Left cardiac atrium (tissue), 4 donors: ENCODE measurements around the gene STKLD1. TPM values are rescaled to one million over a fixed set of nuclear protein-coding genes. Genes with fewer than 3 reads are reported as not detected.
"Not testable (repeated sequence)": the region's sequence is repeated elsewhere in the genome, so short reads cannot be mapped to it uniquely, and the experiment has no call there.

Source experiments
- ATAC-seq, 2 donors: fragments of 200-7000 bp; cut with Tn5 transposase; one replicate each; pipeline ENCODE4 v1.9.1; 2020; ENCODE audit warnings: mild to moderate bottlenecking in 2 of 2, moderate library complexity in 2 of 2
- DNase-seq: peaks from one replicate; pipeline ENCODE4 v3.0.0-alpha.2; 2020
- intact Hi-C, 2 donors: fragments of 100-400 bp; cut with DNase I; formaldehyde crosslinking; loops; one replicate each; pipeline versions ENCODE4 v1.14.1 to v1.15.1; 2022 to 2023
- total RNA-seq, 2 donors: library from RNA; stranded (reverse); fragmentation: NEBNext Ultra II Directional; extraction: Animal tissue kit (Norgen Biotek cat#: 25700); gene quantifications; one replicate each; pipeline ENCODE4 v1.2.1, GENCODE V29; 2021
- donor health status: DM: no; HTN: yes; CAD: no.
- donor health status: DM: no; HTN: yes; CAD: no; lungs with severe emphysema.
- donor health status: DM: yes; HTN: yes; CAD: no.
- donor health status: Dilated cardiomyopathy.

The STKLD1 gene
- total RNA-seq, 2 donors from 2014 or later: 0.77 to 1.1 TPM

DNA sequence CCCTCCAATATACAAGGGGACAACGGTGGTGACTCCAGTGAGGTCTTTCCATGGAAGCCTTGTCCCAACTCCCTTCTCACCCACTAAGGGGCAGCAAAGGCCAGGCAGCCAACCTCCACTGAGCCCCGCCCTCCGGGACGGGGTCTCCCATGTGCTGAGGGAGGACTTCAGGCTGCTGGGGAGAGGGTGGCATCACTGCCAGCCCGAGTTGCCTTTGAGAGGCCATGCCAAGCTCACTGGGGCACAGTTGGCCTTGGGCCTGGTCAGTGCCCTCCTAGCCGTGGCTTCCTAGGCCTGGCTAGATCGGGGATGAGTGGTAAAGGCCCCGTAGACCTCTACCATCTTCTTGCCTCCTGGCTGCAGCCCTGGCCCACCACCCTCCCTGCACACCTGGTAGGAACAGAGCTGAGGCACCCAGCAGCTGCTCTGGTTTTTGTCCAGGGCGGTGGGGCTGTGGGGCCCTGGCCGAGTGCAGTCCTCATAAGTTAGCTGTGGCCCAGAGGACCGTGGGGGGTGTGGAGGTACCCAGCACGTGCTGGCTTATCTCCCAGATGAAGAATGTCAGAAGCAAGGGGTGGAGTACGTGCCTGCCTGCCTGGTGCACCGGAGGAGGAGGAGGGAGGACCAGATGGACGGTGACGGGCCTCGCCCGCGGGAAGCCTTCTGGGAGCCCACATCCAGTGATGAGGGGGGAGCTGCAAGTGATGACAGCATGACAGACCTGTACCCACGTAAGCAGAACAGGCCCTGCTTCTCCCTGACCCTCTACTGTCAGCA is 16.6 kb upstream of the STKLD1 start:
- intact Hi-C loops: no loop called here
- ATAC-seq (peak; percentile 3 to 21), DNase-seq (no peak)

DNA sequence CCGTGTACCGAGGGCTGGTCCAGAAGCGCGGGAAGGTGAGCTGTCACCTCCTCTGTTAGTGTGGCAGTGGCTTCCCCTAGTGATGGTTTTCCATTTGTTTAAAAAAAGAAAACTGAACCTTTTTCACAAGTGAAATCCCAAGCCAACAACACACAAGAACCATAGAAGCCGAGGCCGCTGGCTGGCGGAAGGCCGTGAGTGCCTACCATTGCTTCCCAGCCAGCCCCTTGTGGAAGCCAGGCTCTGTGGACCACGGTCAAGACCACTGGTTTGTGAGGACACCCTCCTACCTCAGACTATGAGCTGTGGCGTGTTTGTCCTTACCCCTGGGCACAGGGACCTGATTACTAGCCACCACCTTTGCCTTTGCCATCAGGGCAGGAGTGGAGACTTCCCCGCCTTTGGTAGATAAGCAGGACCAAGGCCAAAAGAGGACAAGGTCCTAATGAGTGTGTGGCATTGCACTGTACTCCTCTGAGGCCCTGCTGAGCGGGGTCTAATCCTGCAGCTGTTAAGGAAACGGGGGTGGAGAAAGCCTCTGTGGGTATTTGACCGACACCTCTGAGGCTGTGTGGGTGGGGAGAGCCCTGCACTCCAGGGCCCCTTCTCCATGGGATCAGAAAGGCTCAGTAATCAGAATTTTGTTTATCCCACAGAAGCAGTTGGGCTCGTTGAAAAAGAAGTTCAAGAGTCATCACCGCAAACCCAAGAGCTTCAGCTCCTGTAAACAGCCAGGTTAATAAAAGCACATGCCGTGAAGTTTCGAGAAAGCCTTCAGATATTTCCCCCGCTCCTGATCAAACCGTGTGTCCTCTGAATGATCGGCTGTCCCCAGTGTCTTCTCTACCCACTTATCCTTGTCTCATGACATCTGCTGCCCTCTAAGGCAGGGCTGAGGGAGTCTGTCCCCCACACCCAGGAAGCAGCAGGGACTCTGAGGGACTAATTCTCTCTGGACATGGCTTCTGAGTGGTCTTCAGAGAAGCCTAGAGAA is 15.5 kb upstream of the STKLD1 start:
- intact Hi-C loops: no loop called here
- DNase-seq (no peak), ATAC-seq (no peak)

- DNase-seq: no peak
Measured at GRCh38 chr9:133361507-133362092, 14.6 kb upstream of the STKLD1 start.

DNA sequence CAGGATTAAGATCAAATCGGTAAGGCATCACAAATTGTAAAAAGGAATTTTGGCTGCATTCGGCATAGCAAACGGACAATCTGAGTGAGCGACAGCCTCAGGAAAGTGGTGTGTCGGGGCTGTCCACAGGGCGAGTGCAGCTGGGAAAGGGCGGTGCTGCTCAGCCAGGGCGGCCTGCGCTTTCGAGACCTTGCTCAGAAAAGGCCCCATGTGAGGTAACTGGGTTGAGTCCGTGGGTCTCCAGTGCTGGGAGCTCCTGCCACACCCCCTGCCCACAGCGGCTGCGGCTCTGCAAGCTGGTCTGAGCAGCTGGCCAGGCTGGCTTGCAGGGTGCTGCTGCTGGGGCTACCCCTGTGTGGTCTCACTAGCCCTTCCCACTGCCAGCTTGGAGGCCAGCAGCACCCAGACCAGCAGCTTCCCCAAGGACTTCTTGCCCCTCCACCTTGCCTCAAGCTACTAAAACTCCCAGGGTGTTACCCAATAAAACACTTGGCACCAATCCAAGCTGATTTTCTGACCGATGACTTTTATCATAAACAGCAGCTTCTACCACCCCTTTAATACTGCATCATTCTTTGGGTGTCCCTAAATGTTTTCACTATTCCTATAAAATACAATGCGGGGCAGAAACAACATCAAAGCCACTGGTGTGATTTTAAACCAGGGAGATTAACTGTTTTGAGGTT is 13.7 kb upstream of the STKLD1 start:
- no peak for ATAC-seq
- intact Hi-C loops: no loop called here
- DNase-seq: no peak

More at GRCh38 chr9:133361507-133362092, 14.6 kb upstream of the STKLD1 start:
- ATAC-seq: no peak
- intact Hi-C loops: no loop called here

- intact Hi-C loops: no loop called here
- no peak for DNase-seq
- no peak for ATAC-seq
Measured at GRCh38 chr9:133366435-133366834, 9.7 kb upstream of the STKLD1 start.

DNA sequence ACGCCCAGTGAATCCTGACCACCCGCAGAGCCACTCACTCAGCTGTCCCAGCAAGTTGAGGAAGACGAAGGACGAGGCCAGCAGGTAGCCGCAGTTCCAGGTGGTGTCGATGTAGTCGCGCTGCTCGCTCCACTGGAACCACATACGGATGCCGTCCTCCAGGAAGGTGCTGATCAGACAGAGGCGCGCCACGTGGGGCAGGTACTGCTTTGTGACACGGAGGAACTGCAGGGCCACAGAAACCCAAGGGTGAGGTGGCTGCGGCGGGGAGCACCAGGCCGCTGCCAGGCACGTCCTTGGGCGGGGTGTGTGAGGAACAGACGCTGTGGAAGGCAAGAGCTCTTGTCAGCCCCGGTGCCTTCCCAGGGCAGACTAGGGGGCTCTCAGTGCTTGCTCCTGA is 8.9 kb upstream of the STKLD1 start:
- no peak for DNase-seq
- no peak for ATAC-seq
- intact Hi-C loops: no loop called here

DNA sequence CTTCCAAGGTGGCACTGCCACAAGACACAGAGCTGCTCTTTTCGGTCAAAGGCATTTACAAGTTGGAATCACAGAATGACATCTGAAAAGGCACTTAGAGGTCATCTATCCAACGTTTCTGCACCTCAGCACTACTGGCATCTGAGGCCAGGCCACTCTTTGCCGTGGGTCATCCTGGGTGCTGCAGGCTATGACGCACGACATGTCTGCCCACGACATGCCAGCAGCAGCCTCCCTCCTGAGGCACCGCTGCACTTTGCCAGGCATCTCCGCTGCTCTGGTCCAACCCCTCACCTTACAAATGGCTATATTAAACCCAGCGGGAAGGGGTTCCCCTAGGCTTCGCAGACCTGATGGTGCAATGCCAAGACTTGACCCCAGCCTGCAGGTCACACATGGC is 8.4 kb upstream of the STKLD1 start:
- ATAC-seq: no peak

DNA sequence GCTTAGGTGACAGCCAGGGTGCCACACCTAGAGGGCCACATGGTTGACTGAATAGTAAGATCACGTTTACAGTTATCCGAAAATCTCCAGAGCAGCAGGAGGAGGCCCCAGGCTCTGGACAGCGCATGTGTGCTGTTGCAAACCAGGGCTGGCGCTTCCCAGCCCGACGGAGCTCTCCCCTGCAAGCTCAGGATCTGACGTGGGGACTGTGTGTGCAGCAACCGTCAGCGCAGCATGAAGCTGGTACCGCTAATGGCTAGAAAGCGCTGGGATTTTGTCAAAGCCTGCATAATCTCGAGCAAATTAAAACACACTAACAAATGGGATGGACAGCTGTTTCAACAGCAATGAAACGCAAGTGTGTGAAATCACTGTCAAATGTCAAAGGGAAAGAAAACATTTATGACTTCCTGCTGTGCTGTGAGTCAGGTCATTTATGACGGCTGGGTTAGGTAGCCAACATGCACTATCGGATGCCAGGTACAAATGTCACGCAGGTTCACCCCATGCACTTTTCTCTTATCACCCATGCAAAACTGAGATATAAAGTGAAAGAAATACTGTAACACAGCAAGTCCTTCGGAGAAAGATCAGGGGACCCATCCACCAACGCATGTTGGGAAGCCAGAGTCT is 7.8 kb upstream of the STKLD1 start:
- DNase-seq (no peak), ATAC-seq (peak in 1 of 2 donors; percentile 34)
- intact Hi-C loops: no loop called here

More for the DNA sequence above, 8.4 kb upstream of the STKLD1 start:
- no peak for DNase-seq
- intact Hi-C loops: no loop called here

- DNase-seq: no peak
- ATAC-seq: peak in 1 of 2 donors; percentile 21
- intact Hi-C loops: no loop called here
Measured at GRCh38 chr9:133369422-133369821, 6.7 kb upstream of the STKLD1 start.

GRCh38 chr9:133369933-133370332 is 6.2 kb upstream of the STKLD1 start:
- intact Hi-C loops: no loop called here
- no peak for ATAC-seq

DNA sequence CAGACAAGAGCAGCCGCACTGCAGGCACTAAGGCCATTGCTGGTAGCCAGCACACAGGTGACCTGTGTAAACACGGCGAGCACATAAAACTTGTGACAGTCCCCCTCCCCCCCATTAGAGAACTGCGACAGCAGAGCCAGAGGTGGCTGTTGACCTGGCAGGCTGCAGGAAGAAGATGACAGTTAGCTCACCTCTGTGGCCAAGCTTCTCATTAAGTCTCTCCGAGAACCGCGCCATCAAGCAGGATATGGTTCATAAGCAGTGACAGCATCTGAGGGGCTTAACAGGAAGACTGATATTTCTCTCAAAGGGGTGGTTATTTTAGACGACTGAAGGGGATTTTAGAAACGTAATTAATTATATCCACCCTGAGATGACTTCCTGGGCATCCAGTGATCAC is 5.5 kb upstream of the STKLD1 start:
- intact Hi-C loops: no loop called here

More at GRCh38 chr9:133369933-133370332, 6.2 kb upstream of the STKLD1 start:
- no peak for DNase-seq

GRCh38 chr9:133371261-133371711 is 4.9 kb upstream of the STKLD1 start:
- intact Hi-C loops: no loop called here
- no peak for DNase-seq
- ATAC-seq: no peak

More for the DNA sequence above, 5.5 kb upstream of the STKLD1 start:
- ATAC-seq (no peak), DNase-seq (no peak)

DNA sequence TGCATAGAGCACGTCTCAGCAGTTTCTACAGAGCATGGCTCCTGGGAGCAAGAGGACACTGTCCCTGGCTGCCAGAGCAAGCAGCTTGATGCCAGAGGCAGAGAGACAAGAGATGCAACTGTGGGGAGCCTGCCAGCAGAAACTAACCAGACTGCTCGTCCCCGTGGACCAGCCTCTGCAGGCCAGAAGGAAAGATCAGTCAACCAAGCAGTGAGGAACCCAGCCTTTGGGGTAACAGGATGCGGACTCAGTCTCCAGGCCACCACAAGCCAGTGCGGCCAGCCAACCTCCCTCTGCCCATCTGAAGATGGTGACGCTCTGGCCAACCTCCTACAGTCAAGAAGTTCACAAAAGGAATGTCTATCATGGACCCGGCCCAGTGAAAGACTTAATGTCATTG is 4.0 kb upstream of the STKLD1 start:
- ATAC-seq: no peak
- intact Hi-C loops: no loop called here
- DNase-seq: no peak

DNA sequence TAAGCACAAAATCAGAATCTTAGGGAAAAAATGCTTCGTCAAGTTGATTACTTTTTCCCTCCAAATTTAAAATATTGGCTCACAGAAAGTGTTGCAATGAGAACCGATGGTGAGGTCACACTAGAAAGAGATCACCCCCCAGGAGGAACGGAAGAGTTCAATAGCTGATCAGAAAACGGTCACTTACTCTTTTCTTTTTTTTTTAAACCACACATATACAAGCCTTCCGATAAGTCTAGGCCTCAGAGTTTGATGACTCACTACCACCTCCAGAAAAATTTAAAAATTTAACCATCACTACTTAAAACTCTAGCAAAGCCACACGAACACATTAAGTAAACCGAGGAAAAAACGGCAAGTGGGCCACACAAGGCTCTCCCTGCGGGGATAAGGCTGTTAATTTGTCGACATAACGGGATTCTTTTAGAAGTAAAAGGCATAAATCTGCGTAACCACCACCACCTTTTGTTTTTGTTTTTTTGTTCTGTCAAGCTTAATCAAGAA is 1.5 kb upstream of the STKLD1 start:
- intact Hi-C loops: loop anchor here in 1 of 2 donors (5.0 kb wide), 1 partner anchor 43 kb away; the partner anchor contains the start of gene REXO4
- DNase-seq (no peak), ATAC-seq (no peak)

GRCh38 chr9:133375116-133375723 is 946 bp upstream of the STKLD1 start:
- ATAC-seq: peak; percentile 4 to 22
- intact Hi-C loops: loop anchor here in 1 of 2 donors (5.0 kb wide), 1 partner anchor 42 kb away; the partner anchor contains the start of gene REXO4
- DNase-seq: peak; percentile 38

- intact Hi-C loops: loop anchor here in 1 of 2 donors (5.0 kb wide), 1 partner anchor 40 kb away; the partner anchor contains the start of gene REXO4
- ATAC-seq, DNase-seq: not testable (repeated sequence)
Measured at GRCh38 chr9:133377280-133377679, 1.1 kb downstream of the STKLD1 start.

- intact Hi-C loops: loop anchor here in 1 of 2 donors (5.0 kb wide), 1 partner anchor 40 kb away; the partner anchor contains the start of gene REXO4
- no peak for ATAC-seq
- no peak for DNase-seq
Measured at GRCh38 chr9:133377721-133378216, 1.6 kb downstream of the STKLD1 start.
